Spleen (tissue), 7 donors: ENCODE data around the gene FSCN2.

Experiments used
- CTCF ChIP-seq, 11 experiments: fragments of 200-600 bp in 7 of 11; fragments of 450-650 bp in 4 of 11; sonication (generic) in 4 of 11; IDR thresholded peaks in 8 of 11; conservative IDR thresholded peaks in 3 of 11; 1 replicate in 7 of 11; 2 replicates in 4 of 11; pipeline versions ENCODE4 v1.4.0 to v1.8.0; 2016 to 2021; ENCODE audit warnings: antibody characterized with exemption in 11 of 11, inconsistent platforms in 4 of 11, mild to moderate bottlenecking in 1 of 11
- POLR2AphosphoS5 ChIP-seq, 3 donors: sonication (generic); formaldehyde crosslinking; IDR thresholded peaks; one replicate each; pipeline ENCODE4 v1.5.1; 2017; ENCODE audit warnings: antibody characterized with exemption in 3 of 3
- donor health status: DM: no; HTN: no; CAD: no; lungs with moderate emphysema.
- donor health status: DM: no; HTN: no; CAD: no.
- donor health status: DM: no; HTN: no; CAD: no.

GRCh38 chr17:81581758-81582157 is 53.6 kb downstream of the FSCN2 start:
- no peak for TF ChIP-seq POLR2AphosphoS5 (IDR thresholded peaks at IDR 0.05)
- TF ChIP-seq CTCF (IDR thresholded peaks at IDR 0.05 in 8 of 11, conservative IDR thresholded peaks at IDR 0.05 in 3 of 11), result no peak
